ENCODE data around the gene KDM4F.

Gene KDM4F

GRCh38 chr11:95070471-95070870, 21.2 kb downstream of the KDM4F start:
- H3K4me3 ChIP-seq (ENCODE audit: control insufficient read depth, low read depth, low read length) = no peak overlapping the region
- DNase-seq (ENCODE audit: low read depth) = no peak
- no peak for TF ChIP-seq CTCF (IDR thresholded peaks at IDR 0.05; ENCODE audit: control insufficient read depth, insufficient read depth, low read depth, low read length, missing control alignments)

GRCh38 chr11:95072948-95073347, 23.7 kb downstream of the KDM4F start:
- TF ChIP-seq CTCF (IDR thresholded peaks at IDR 0.05; ENCODE audit: control insufficient read depth, insufficient read depth, low read depth, low read length, missing control alignments) = no peak
- DNase-seq (ENCODE audit: low read depth) = no peak
- H3K4me3 ChIP-seq (ENCODE audit: control insufficient read depth, low read depth, low read length) = no peak overlapping the region

- TF ChIP-seq CTCF (IDR thresholded peaks at IDR 0.05; ENCODE audit: control insufficient read depth, insufficient read depth, low read depth, low read length, missing control alignments) = no peak
- no peak overlapping the region for H3K4me3 ChIP-seq (ENCODE audit: control insufficient read depth, low read depth, low read length)
- no peak for DNase-seq (ENCODE audit: low read depth)
Observed at GRCh38 chr11:95074792-95075563, 25.8 kb downstream of the KDM4F start.

GRCh38 chr11:95076416-95076815, 27.2 kb downstream of the KDM4F start:
- no peak overlapping the region for H3K4me3 ChIP-seq (ENCODE audit: control insufficient read depth, low read depth, low read length)
- TF ChIP-seq CTCF (IDR thresholded peaks at IDR 0.05; ENCODE audit: control insufficient read depth, insufficient read depth, low read depth, low read length, missing control alignments) = no peak
- no peak for DNase-seq (ENCODE audit: low read depth)

GRCh38 chr11:95076981-95077380, 27.8 kb downstream of the KDM4F start:
- DNase-seq (ENCODE audit: low read depth) = no peak
- no peak overlapping the region for H3K4me3 ChIP-seq (ENCODE audit: control insufficient read depth, low read depth, low read length)
- no peak for TF ChIP-seq CTCF (IDR thresholded peaks at IDR 0.05; ENCODE audit: control insufficient read depth, insufficient read depth, low read depth, low read length, missing control alignments)

- TF ChIP-seq CTCF (IDR thresholded peaks at IDR 0.05; ENCODE audit: control insufficient read depth, insufficient read depth, low read depth, low read length, missing control alignments) = no peak
- no peak for DNase-seq (ENCODE audit: low read depth)
- H3K4me3 ChIP-seq (ENCODE audit: control insufficient read depth, low read depth, low read length) = no peak overlapping the region
Observed at GRCh38 chr11:95078526-95078925, 29.3 kb downstream of the KDM4F start.

All from AG09309 (cell line).